ENCODE results near the gene OPHN1.
"Not testable (repeated sequence)": the region's sequence is repeated elsewhere in the genome, so short reads cannot be mapped to it uniquely, and the experiment has no call there.

The OPHN1 gene

DNA sequence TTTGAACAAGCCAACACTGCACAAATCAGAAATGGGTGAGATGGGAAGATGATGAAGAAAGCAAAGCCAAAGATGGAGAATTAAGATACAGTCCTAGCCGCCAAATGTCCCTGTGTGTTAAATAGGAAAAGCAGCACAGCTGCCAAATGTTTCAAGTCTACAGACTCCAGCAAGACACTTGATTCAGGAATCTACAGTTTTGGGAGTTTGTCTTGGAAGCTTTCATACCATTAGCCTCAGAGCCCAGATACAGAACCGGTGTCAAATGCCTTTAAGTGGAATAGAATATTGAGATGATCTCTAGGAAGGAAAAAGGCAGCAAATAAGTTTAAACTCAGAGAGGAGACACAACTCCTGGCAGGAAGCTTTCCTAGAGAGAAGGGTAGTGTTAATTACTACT, 30.3 kb downstream of the OPHN1 start:
- no peak overlapping the region for H3K4me3 ChIP-seq (ENCODE audit: low read depth, low read length)
- DNase-seq (ENCODE audit: low read depth), result no peak
- TF ChIP-seq, protein P1, sequence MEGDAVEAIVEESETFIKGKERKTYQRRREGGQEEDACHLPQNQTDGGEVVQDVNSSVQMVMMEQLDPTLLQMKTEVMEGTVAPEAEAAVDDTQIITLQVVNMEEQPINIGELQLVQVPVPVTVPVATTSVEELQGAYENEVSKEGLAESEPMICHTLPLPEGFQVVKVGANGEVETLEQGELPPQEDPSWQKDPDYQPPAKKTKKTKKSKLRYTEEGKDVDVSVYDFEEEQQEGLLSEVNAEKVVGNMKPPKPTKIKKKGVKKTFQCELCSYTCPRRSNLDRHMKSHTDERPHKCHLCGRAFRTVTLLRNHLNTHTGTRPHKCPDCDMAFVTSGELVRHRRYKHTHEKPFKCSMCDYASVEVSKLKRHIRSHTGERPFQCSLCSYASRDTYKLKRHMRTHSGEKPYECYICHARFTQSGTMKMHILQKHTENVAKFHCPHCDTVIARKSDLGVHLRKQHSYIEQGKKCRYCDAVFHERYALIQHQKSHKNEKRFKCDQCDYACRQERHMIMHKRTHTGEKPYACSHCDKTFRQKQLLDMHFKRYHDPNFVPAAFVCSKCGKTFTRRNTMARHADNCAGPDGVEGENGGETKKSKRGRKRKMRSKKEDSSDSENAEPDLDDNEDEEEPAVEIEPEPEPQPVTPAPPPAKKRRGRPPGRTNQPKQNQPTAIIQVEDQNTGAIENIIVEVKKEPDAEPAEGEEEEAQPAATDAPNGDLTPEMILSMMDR (IDR thresholded peaks at IDR 0.05; ENCODE audit: insufficient read depth, low read depth, low read length, missing control alignments), result no peak

DNA sequence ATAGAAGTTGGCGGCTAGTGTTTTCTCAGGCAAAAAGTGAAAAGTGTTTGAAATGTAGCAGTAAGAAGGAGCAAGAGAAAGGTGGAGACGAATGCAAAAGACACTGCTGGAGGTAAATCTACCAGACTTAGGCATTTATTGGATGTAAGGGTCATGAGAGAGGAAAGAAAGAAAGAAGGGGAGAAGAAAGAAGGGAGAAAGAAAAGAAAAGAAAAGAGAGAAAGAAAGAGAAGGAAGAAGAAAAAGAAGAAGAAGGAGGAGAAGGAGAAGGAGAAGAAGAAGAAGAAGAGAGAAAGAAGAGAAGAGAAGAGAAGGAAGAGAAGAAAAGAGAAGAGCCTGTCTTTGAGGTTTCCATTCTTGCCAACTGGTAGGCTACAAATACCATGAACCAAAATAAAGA, 31.2 kb downstream of the OPHN1 start:
- TF ChIP-seq, protein P1 (IDR thresholded peaks at IDR 0.05; ENCODE audit: insufficient read depth, low read depth, low read length, missing control alignments), result no peak
- H3K4me3 ChIP-seq (ENCODE audit: low read depth, low read length), result no peak overlapping the region
- DNase-seq (ENCODE audit: low read depth), result no peak

DNA sequence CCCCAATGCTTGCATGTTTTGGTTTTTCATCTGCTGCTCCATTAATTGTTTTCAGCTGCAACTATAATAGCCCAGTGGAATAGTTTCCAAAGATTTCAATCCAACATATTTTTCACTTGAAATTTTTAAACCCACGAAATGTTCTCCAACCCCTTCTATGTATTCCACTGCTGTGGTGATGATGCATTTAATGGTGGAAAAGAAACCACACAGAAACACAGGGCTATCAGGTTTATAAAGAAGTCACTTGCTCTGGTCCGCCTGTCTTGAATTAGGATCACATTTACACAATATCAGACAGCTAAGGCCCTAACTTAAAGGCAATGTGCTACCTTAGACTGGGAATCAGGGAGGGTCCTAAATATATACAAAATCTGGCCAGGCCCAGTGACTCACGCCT, 35.0 kb downstream of the OPHN1 start:
- TF ChIP-seq, protein P1 (IDR thresholded peaks at IDR 0.05; ENCODE audit: insufficient read depth, low read depth, low read length, missing control alignments), result no peak

DNA sequence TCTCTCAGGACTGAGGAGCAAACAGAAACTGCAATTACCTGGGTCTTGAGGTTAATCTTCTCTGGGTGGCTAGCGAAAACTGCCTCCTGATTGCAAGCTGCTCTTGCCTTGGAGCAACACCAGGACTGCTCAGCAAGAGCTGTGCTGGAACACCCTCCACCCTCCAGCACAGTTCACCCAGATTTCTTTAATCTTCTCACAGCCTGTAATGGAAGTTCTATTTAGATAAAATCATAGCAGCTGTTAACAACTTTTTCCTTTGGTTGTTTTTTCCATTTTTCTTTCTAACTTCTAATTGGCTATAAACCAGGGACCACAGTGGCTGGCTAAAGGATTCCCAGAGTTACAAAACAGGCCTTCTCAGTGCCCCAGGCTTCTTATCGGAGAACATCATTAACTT, 36.3 kb downstream of the OPHN1 start:
- no peak for DNase-seq (ENCODE audit: low read depth)
- TF ChIP-seq, protein P1 (IDR thresholded peaks at IDR 0.05; ENCODE audit: insufficient read depth, low read depth, low read length, missing control alignments), result no peak
- no peak overlapping the region for H3K4me3 ChIP-seq (ENCODE audit: low read depth, low read length)

More for the DNA sequence above, 35.0 kb downstream of the OPHN1 start:
- H3K4me3 ChIP-seq (ENCODE audit: low read depth, low read length), result no peak overlapping the region
- no peak for DNase-seq (ENCODE audit: low read depth)

DNA sequence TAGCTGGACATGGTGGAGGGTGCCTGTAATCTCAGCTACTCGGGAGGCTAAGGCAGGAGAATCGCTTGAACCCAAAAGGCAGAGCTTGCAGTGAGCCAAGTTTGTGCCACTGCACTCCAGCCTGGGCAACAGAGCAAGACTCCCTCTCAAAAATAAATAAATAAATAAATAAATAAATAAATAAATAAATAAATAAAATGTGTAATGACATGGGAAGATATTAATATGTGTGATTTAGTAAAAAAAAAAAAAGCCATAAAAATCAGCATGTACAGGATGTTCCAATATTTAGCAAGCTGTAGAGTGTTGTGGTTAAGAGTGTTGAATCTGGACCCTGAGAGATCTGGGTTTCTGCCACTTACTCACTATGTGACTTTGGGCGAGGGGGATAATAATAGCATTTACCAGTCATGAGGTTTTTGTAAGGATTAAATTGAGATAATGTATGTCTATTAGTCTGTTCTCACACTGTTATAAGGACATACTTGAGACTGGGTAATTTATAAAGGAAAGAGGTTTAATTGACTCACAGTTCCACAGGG, 43.8 kb downstream of the OPHN1 start:
- not testable (repeated sequence) for DNase-seq (ENCODE audit: low read depth); H3K4me3 ChIP-seq (ENCODE audit: low read depth, low read length)

DNA sequence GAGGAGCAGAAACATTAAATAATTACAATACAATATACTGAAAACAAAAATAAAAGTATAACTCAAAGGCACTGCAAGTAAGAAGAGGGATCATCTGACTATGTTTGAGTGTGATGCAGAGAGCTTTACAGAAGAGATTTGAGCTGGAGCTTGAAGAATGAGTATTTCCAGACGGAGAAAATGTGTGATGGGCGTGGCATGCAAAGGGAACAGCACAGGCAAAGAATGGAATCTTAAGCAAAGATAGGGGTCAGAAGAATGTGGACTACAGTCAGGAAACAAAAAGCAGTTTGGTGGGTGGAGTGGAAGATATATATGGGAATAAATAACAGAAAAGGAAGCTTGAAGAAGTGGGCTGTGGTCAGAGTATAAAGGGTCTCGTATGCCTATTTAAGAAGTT, 45.5 kb downstream of the OPHN1 start:
- DNase-seq (ENCODE audit: low read depth), result no peak
- TF ChIP-seq, protein P1 (IDR thresholded peaks at IDR 0.05; ENCODE audit: insufficient read depth, low read depth, low read length, missing control alignments), result no peak

DNA sequence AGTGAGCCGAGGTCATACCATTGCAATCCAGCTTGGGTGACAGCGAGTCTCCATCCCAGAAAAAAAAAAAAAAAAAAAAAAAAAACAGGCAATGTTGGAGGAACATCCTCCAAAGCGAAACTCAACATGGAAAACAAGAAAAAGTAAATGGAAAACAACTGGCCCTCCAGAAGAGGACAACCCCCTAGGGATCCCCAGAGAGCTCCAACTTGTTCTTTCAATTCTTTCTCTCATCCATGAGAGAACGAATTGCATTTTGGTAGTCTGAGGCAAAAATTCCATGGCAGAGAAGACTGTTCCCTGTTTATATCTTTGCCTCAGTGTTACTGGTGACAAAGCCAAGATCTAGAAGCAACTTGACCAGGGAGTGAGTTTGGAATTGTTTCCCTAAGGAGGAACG, 49.8 kb downstream of the OPHN1 start:
- TF ChIP-seq, protein P1 (IDR thresholded peaks at IDR 0.05; ENCODE audit: insufficient read depth, low read depth, low read length, missing control alignments), result no peak
- DNase-seq (ENCODE audit: low read depth), result no peak
- no peak overlapping the region for H3K4me3 ChIP-seq (ENCODE audit: low read depth, low read length)

More for the DNA sequence above, 45.5 kb downstream of the OPHN1 start:
- H3K4me3 ChIP-seq (ENCODE audit: low read depth, low read length), result no peak overlapping the region

DNA sequence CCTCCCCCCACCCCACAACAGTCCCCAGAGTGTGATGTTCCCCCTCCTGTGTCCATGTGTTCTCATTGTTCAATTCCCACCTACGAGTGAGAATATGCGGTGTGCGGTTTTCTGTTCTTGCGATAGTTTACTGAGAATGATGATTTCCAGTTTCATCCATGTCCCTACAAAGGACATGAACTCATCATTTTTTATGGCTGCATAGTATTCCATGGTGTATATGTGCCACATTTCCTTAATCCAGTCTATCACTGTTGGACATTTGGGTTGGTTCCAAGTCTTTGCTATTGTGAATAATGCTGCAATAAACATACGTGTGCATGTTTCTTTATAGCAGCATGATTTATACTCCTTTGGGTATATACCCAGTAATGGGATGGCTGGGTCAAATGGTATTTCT, 55.7 kb downstream of the OPHN1 start:
- DNase-seq (ENCODE audit: low read depth); H3K4me3 ChIP-seq (ENCODE audit: low read depth, low read length): not testable (repeated sequence)

Measured in GM12865 (cell line).